Lower leg skin (tissue), 3 donors: Measurements from ENCODE around the gene ST3GAL4.

Experiments
- POLR2A ChIP-seq, 2 donors: fragments of 450-650 bp; IDR thresholded peaks; one replicate each; pipeline ENCODE4 v1.6.1; 2016 to 2017; ENCODE audit warnings: antibody characterized with exemption in 2 of 2, mild to moderate bottlenecking in 1 of 2, moderate library complexity in 1 of 2
- TF ChIP-seq, protein P1 (sequence below), 3 donors: fragments of 450-650 bp; IDR thresholded peaks; one replicate each; pipeline ENCODE4 v1.5.1; 2016; ENCODE audit warnings: antibody characterized with exemption in 3 of 3, mild to moderate bottlenecking in 3 of 3, moderate library complexity in 2 of 3

DNA sequence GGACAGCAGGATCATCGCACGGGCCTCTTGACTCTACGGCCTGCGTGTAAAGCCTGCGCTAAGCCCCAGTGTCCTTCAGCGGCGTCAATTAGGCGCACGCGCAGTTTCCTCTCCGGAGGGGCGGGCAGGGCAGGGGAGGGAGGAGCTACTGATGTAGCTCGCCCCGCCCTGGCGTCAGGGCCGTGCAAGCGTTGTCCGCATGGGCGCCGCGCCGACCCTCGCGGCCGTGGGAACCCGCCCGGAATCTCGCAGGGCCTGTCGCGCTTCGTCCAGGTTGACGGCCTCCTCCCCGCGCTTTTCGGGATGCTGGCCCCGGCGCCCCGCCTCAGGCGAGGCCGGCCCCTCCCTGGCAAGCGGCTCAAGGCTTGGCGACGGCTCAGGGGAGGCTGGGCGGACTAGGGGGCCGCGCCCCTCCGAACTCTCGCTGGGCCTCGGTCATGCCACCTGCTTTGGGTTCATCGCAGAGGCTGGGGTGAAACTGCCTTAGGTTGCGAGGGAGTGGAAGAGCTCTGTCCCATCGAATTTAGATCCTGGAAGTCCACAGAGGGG lies 61.1 kb downstream of the ST3GAL4 start:
- TF ChIP-seq, protein P1, sequence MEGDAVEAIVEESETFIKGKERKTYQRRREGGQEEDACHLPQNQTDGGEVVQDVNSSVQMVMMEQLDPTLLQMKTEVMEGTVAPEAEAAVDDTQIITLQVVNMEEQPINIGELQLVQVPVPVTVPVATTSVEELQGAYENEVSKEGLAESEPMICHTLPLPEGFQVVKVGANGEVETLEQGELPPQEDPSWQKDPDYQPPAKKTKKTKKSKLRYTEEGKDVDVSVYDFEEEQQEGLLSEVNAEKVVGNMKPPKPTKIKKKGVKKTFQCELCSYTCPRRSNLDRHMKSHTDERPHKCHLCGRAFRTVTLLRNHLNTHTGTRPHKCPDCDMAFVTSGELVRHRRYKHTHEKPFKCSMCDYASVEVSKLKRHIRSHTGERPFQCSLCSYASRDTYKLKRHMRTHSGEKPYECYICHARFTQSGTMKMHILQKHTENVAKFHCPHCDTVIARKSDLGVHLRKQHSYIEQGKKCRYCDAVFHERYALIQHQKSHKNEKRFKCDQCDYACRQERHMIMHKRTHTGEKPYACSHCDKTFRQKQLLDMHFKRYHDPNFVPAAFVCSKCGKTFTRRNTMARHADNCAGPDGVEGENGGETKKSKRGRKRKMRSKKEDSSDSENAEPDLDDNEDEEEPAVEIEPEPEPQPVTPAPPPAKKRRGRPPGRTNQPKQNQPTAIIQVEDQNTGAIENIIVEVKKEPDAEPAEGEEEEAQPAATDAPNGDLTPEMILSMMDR (IDR thresholded peaks at IDR 0.05) = no peak
- no peak for TF ChIP-seq POLR2A (IDR thresholded peaks at IDR 0.05)
